Vagina (tissue), 2 donors: ENCODE data around the gene ST6GALNAC6. TPM values are rescaled to one million over a fixed set of nuclear protein-coding genes. Genes with fewer than 3 reads are reported as not detected.

ENCODE experiments used
- DNase-seq, 2 donors: peaks; one replicate each; pipeline ENCODE4 v3.0.0-alpha.2; 2017; ENCODE audit errors: extremely low spot score in 2 of 2
- H3K27ac ChIP-seq: fragments of 200-600 bp; sonication (generic); one replicate; pipeline ENCODE4 v1.5.1; 2019
- H3K27me3 ChIP-seq: fragments of 200-600 bp; sonication (generic); one replicate; pipeline ENCODE4 v1.5.1; 2019
- H3K36me3 ChIP-seq, 2 donors: fragments of 200-600 bp; sonication (generic); one replicate each; pipeline ENCODE4 v1.5.1; 2017 to 2019
- H3K4me1 ChIP-seq: fragments of 200-600 bp; sonication (generic); one replicate; pipeline ENCODE4 v1.5.1; 2019
- H3K4me3 ChIP-seq, 2 donors: fragments of 200-600 bp; sonication (generic); 1 replicate in 1 of 2; 2 replicates in 1 of 2; pipeline ENCODE4 v1.5.1; 2016 to 2019
- H3K9me3 ChIP-seq: fragments of 200-600 bp; sonication (generic); one replicate; pipeline ENCODE4 v1.5.1; 2019
- POLR2A ChIP-seq, 2 donors: fragments of 450-650 bp; IDR thresholded peaks; one replicate each; pipeline ENCODE4 v1.6.1; 2017; ENCODE audit warnings: antibody characterized with exemption in 2 of 2, mild to moderate bottlenecking in 2 of 2, moderate library complexity in 2 of 2
- POLR2AphosphoS5 ChIP-seq, 2 donors: sonication (generic); formaldehyde crosslinking; IDR thresholded peaks; one replicate each; pipeline ENCODE4 v1.9.0; 2017; ENCODE audit warnings: antibody characterized with exemption in 2 of 2, mild to moderate bottlenecking in 2 of 2, low read depth in 1 of 2; ENCODE audit not compliant: insufficient read depth in 1 of 2
- intact Hi-C: fragments of 100-400 bp; cut with DNase I; formaldehyde crosslinking; loops from one replicate; pipeline ENCODE4 v1.15.1; 2023
- total RNA-seq: library from RNA; depleted of rRNA; stranded (reverse); fragments of >200 nt; gene quantifications from one replicate; pipeline ENCODE4 v1.2.3, GENCODE V29; 2016
- TF ChIP-seq, protein P1 (sequence below), 3 experiments: fragments of 450-650 bp in 2 of 3; fragments of 200-600 bp in 1 of 3; sonication (generic) in 1 of 3; IDR thresholded peaks; one replicate each; pipeline ENCODE4 v1.5.1; 2017 to 2019; ENCODE audit warnings: antibody characterized with exemption in 3 of 3, mild to moderate bottlenecking in 2 of 3, moderate library complexity in 2 of 3

Gene ST6GALNAC6
- total RNA-seq, 1 donor from 2014 or later, result 108 TPM

GRCh38 chr9:127904561-127905003, 5.2 kb upstream of the ST6GALNAC6 start:
- no peaks in the 10 kb centered on the region for H3K27me3 ChIP-seq
- TF ChIP-seq, protein P1, sequence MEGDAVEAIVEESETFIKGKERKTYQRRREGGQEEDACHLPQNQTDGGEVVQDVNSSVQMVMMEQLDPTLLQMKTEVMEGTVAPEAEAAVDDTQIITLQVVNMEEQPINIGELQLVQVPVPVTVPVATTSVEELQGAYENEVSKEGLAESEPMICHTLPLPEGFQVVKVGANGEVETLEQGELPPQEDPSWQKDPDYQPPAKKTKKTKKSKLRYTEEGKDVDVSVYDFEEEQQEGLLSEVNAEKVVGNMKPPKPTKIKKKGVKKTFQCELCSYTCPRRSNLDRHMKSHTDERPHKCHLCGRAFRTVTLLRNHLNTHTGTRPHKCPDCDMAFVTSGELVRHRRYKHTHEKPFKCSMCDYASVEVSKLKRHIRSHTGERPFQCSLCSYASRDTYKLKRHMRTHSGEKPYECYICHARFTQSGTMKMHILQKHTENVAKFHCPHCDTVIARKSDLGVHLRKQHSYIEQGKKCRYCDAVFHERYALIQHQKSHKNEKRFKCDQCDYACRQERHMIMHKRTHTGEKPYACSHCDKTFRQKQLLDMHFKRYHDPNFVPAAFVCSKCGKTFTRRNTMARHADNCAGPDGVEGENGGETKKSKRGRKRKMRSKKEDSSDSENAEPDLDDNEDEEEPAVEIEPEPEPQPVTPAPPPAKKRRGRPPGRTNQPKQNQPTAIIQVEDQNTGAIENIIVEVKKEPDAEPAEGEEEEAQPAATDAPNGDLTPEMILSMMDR (IDR thresholded peaks at IDR 0.05), result no peak
- no peak for TF ChIP-seq POLR2A (IDR thresholded peaks at IDR 0.05)
- no peak for TF ChIP-seq POLR2AphosphoS5 (IDR thresholded peaks at IDR 0.05; ENCODE audit: insufficient read depth in 1 of 2, low read depth in 1 of 2)
- no peak for DNase-seq
- H3K4me3 ChIP-seq, result peak overlapping the region in 1 of 2 donors; percentile 9
- H3K9me3 ChIP-seq, result no peaks in the 10 kb centered on the region
- peaks cover 67% of the 10 kb centered on the region for H3K4me1 ChIP-seq
- peak overlapping the region; percentile 85 for H3K27ac ChIP-seq
- intact Hi-C loops, result no loop called here
- H3K36me3 ChIP-seq, result peaks cover 0 to 5% of the 10 kb centered on the region in 2 donors

GRCh38 chr9:127903557-127904475, 4.4 kb upstream of the ST6GALNAC6 start:
- Histone ChIP-seq H3K4me3 (no peak overlapping the region), H3K27me3 (no peaks in the 10 kb centered on the region), H3K9me3 (no peaks in the 10 kb centered on the region), H3K36me3 (peaks cover 0 to 5% of the 10 kb centered on the region in 2 donors), H3K4me1 (peaks cover 67% of the 10 kb centered on the region), H3K27ac (peak overlapping the region; percentile 85)
- DNase-seq, result no peak
- TF ChIP-seq POLR2A (IDR thresholded peaks at IDR 0.05) (no peak), POLR2AphosphoS5 (IDR thresholded peaks at IDR 0.05; ENCODE audit: insufficient read depth in 1 of 2, low read depth in 1 of 2) (peak; percentile 64 to 66)
- TF ChIP-seq, protein P1 (IDR thresholded peaks at IDR 0.05), result no peak
- intact Hi-C loops, result no loop called here

DNA sequence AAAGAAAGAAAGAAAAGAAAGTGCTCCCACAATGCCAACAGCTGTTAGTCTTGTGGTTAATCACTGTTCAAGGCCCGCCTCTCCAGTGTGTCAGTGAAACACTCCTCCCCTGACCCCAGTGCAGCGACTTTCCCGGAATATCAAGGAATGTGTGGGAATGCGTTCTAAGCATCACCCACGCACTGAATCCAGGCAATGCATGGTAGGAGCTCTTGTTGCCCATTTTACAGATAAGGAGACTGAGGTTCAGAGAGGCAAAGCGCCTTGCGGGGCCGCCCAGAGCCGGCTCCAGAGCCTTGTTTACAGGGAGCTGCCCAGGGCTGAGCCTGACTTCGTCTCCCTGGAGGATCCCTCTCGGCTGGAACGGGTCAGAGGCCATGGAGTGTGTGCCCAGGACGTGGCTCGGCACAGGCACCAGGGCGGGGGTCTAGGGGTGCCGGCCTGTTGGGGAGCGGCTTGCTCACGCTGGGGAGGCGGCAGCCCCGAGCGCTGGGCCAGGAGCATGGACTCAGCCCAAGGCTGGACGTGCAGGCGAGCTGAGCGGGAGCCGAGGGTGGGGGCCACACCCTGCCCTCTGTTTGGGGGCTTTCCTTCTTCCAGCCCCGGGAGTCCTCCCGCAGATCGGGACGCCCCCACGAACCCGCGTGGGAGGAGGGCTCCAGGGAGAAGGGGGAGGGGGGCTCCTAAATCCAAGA, 823 bp downstream of the ST6GALNAC6 start:
- H3K36me3 ChIP-seq, result peaks cover 0 to 27% of the 10 kb centered on the region in 2 donors
- no peaks in the 10 kb centered on the region for H3K27me3 ChIP-seq
- H3K4me3 ChIP-seq, result peak overlapping the region; percentile 94 to 95
- TF ChIP-seq POLR2AphosphoS5 (IDR thresholded peaks at IDR 0.05; ENCODE audit: insufficient read depth in 1 of 2, low read depth in 1 of 2) (peak in 1 of 2 donors; percentile 75), POLR2A (IDR thresholded peaks at IDR 0.05) (no peak)
- TF ChIP-seq, protein P1 (IDR thresholded peaks at IDR 0.05), result no peak
- H3K9me3 ChIP-seq, result no peaks in the 10 kb centered on the region
- peaks cover 57% of the 10 kb centered on the region for H3K4me1 ChIP-seq
- intact Hi-C loops, result no loop called here
- peak overlapping the region; percentile 97 for H3K27ac ChIP-seq
- no peak for DNase-seq

DNA sequence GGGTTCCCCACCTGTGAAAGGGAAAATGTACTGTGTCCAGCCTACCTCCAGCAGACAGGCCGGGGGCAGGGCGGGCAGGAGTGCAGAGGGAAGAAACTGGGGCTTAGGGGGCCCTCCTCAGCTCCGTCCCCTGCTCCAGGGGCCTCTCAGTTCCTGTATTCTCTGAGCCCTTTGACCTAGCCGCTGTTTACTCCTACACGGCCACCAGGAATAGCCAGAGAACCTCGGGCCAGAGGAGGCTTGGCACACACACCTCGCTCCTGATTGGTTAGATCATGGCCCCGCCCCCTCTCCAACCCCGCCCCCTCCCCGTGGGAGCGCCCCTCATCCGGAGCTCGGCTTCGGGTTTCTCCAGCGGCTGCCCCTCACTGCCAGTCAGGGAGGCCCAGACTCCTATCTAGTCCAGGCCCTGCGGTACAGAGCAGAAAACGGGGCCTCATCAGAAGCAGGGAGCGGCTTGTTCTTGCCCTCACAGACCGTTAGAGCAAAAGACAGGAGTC, 2.2 kb downstream of the ST6GALNAC6 start:
- H3K27ac ChIP-seq, result peak overlapping the region; percentile 97
- H3K27me3 ChIP-seq, result no peaks in the 10 kb centered on the region
- peaks cover 10 to 39% of the 10 kb centered on the region in 2 donors for H3K36me3 ChIP-seq
- TF ChIP-seq, protein P1 (IDR thresholded peaks at IDR 0.05), result no peak
- peak; percentile 31 to 58 for TF ChIP-seq POLR2AphosphoS5 (IDR thresholded peaks at IDR 0.05; ENCODE audit: insufficient read depth in 1 of 2, low read depth in 1 of 2)
- H3K4me1 ChIP-seq, result peaks cover 49% of the 10 kb centered on the region
- intact Hi-C loops, result no loop called here
- H3K4me3 ChIP-seq, result peak overlapping the region; percentile 94 to 95
- no peak for DNase-seq
- H3K9me3 ChIP-seq, result no peaks in the 10 kb centered on the region
